ENCODE results near the gene PARD3.

The PARD3 gene

GRCh38 chr10:34581801-34582532 is 233.1 kb downstream of the PARD3 start:
- Histone ChIP-seq H3K9ac (ENCODE audit: low read length) (no peak overlapping the region), H3K9me3 (ENCODE audit: insufficient read depth, low read length) (no peaks in the 10 kb centered on the region), H3K36me3 (ENCODE audit: low read length) (no peaks in the 10 kb centered on the region), H2AFZ (ENCODE audit: low read depth, low read length, severe bottlenecking) (no peak overlapping the region), H3K79me2 (ENCODE audit: insufficient read depth, low read length) (no peaks in the 10 kb centered on the region), H3F3A (ENCODE audit: insufficient read depth) (no peaks in the 10 kb centered on the region), H3K27me3 (ENCODE audit: low read length) (no peaks in the 10 kb centered on the region), H4K20me1 (ENCODE audit: low read depth, low read length) (no peaks in the 10 kb centered on the region), H3K4me3 (ENCODE audit: insufficient read depth, low read length, poor library complexity, severe bottlenecking) (no peak overlapping the region), H3K4me2 (ENCODE audit: low read depth, low read length, poor library complexity, severe bottlenecking) (no peak overlapping the region), H3K27ac (ENCODE audit: low read depth, low read length) (no peak overlapping the region), H3K9me2 (replicated peaks; ENCODE audit: insufficient read depth, low read length) (no peaks in the 10 kb centered on the region)
- TF ChIP-seq CTCF (IDR thresholded peaks at IDR 0.05; ENCODE audit: insufficient read depth, low read length, poor library complexity, severe bottlenecking) (no peak), EZH2phosphoT487 (conservative IDR thresholded peaks at IDR 0.05; ENCODE audit: low read length) (no peak)

GRCh38 chr10:34580643-34581042 is 234.5 kb downstream of the PARD3 start:
- Histone ChIP-seq H3F3A (ENCODE audit: insufficient read depth) (no peaks in the 10 kb centered on the region), H3K79me2 (ENCODE audit: insufficient read depth, low read length) (no peaks in the 10 kb centered on the region), H3K36me3 (ENCODE audit: low read length) (no peaks in the 10 kb centered on the region), H4K20me1 (ENCODE audit: low read depth, low read length) (no peaks in the 10 kb centered on the region), H3K9me3 (ENCODE audit: insufficient read depth, low read length) (no peaks in the 10 kb centered on the region), H3K4me2 (ENCODE audit: low read depth, low read length, poor library complexity, severe bottlenecking) (no peak overlapping the region), H2AFZ (ENCODE audit: low read depth, low read length, severe bottlenecking) (no peak overlapping the region), H3K27me3 (ENCODE audit: low read length) (no peaks in the 10 kb centered on the region), H3K9ac (ENCODE audit: low read length) (no peak overlapping the region), H3K9me2 (replicated peaks; ENCODE audit: insufficient read depth, low read length) (no peaks in the 10 kb centered on the region), H3K4me3 (ENCODE audit: insufficient read depth, low read length, poor library complexity, severe bottlenecking) (no peak overlapping the region), H3K27ac (ENCODE audit: low read depth, low read length) (no peak overlapping the region)
- no peak for TF ChIP-seq CTCF (IDR thresholded peaks at IDR 0.05; ENCODE audit: insufficient read depth, low read length, poor library complexity, severe bottlenecking)
- TF ChIP-seq EZH2phosphoT487 (conservative IDR thresholded peaks at IDR 0.05; ENCODE audit: low read length), result no peak

- no peaks in the 10 kb centered on the region for H3K36me3 ChIP-seq (ENCODE audit: low read length)
- H3K9me3 ChIP-seq (ENCODE audit: insufficient read depth, low read length), result no peaks in the 10 kb centered on the region
- H3K9ac ChIP-seq (ENCODE audit: low read length), result no peak overlapping the region
- no peak overlapping the region for H3K4me2 ChIP-seq (ENCODE audit: low read depth, low read length, poor library complexity, severe bottlenecking)
- H3K79me2 ChIP-seq (ENCODE audit: insufficient read depth, low read length), result no peaks in the 10 kb centered on the region
- no peak overlapping the region for H2AFZ ChIP-seq (ENCODE audit: low read depth, low read length, severe bottlenecking)
- no peaks in the 10 kb centered on the region for H3K27me3 ChIP-seq (ENCODE audit: low read length)
- H4K20me1 ChIP-seq (ENCODE audit: low read depth, low read length), result no peaks in the 10 kb centered on the region
- H3K27ac ChIP-seq (ENCODE audit: low read depth, low read length), result no peak overlapping the region
- TF ChIP-seq CTCF (IDR thresholded peaks at IDR 0.05; ENCODE audit: insufficient read depth, low read length, poor library complexity, severe bottlenecking), result no peak
- no peak for TF ChIP-seq EZH2phosphoT487 (conservative IDR thresholded peaks at IDR 0.05; ENCODE audit: low read length)
- no peak overlapping the region for H3K4me3 ChIP-seq (ENCODE audit: insufficient read depth, low read length, poor library complexity, severe bottlenecking)
- H3K9me2 ChIP-seq (replicated peaks; ENCODE audit: insufficient read depth, low read length), result no peaks in the 10 kb centered on the region
- no peaks in the 10 kb centered on the region for H3F3A ChIP-seq (ENCODE audit: insufficient read depth)
Observed at GRCh38 chr10:34580214-34580613, 234.9 kb downstream of the PARD3 start.
